DMS79 treated with DMSO at 0.1 percent for 48 hours (cell line): ENCODE data around the gene ODAD4.
"Not testable (repeated sequence)": the region's sequence is repeated elsewhere in the genome, so short reads cannot be mapped to it uniquely, and the experiment has no call there.

Experiments used
- DNase-seq: peaks from one replicate; lab custom pipeline; 2025; lab: John Stamatoyannopoulos, UW

Gene ODAD4

DNA sequence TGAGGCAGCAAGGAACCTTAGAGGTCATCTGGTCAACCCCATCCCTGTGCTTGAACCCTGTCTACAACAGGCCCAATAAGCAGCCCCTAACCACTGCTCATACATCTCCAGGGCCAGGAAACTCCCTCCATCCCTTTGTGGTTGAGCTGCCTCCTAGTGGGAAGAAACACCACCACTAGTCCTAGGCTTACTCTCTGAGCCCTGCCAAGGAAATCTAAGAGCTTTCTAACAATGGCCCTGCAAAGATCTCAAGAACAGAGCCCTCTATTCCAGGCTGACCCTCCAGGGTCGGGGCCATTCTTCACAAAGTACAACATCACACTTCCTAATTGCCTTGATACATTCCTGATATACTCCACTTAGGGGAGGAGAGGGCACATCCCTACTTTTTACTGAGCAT is 17.5 kb upstream of the ODAD4 start:
- DNase-seq, result no peak

DNA sequence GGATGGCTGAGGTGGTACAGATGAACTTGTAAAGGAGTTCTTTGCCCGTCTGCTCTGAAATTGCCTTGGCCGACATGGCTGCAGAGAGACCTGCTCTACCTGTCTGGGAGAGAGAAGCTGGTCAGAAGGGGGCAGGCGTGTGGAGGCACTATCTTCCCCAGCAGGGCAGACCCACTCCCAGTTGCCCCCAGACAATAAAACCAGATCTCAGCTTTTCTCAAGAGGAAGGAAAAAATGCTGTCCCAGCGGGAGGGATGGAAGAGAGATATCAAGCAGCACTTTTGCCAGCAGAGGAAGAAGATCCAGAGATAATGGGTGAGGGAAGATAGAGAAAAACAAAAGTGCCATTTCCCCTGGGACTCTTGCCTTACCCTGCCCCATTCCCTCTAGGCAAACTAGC is 16.6 kb upstream of the ODAD4 start:
- DNase-seq, result no peak

GRCh38 chr17:41914358-41914766 is 16.1 kb upstream of the ODAD4 start:
- DNase-seq, result no peak

- no peak for DNase-seq
Measured at GRCh38 chr17:41915020-41915419, 15.4 kb upstream of the ODAD4 start.

GRCh38 chr17:41915566-41915965 is 14.9 kb upstream of the ODAD4 start:
- no peak for DNase-seq

GRCh38 chr17:41917192-41917591 is 13.2 kb upstream of the ODAD4 start:
- peak; percentile 35 for DNase-seq

- DNase-seq, result peak; percentile 60
Measured at GRCh38 chr17:41917679-41918313, 12.6 kb upstream of the ODAD4 start.

DNA sequence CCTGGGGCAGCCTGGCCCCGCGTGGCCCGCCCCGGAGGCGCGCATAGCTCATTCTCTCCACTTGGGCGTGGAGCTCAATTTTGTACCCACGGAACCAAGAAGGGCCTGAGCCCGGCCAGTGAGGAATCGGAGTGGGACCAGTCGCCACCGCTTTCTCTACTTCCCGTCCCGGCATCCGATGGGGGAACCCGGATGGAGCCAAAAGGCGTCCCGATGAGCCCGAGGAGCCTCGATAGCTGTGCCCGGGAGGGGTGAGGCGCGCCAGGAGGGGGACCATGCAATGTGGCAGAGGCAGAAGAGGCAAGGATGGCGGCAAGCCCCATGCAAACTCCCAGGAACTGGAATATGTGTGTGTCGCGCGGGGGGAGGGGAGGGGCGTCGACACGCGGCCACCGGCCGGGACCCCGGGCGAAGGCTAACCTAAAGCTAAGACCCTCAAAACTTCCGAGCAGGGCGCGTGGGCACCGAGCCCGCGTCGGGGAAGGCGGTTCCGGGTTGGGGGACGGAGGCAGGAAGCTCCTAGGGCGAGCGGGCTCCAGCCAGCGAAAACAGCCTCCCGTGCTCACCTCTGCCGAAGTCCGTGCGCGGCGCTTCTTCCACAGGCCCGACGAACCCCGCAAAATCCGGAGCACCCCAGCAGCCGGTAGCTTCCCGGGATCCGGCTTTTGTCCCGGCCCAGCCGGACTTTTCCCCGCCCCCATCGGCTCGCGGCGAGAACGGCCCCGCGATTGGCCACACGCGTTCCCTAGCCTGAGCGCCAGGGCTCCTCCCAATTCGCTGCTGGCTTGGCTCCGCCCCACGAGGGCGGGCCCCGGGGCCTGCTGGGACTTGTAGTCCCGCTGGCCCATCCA is 11.9 kb upstream of the ODAD4 start, which contains the start of gene ACLY:
Gene ACLY (minus strand): TSS at position 638 of the 851 bp plus-strand sequence. CDS start 5,078 bp downstream, outside the sequence.
- DNase-seq, result peak; percentile 95

DNA sequence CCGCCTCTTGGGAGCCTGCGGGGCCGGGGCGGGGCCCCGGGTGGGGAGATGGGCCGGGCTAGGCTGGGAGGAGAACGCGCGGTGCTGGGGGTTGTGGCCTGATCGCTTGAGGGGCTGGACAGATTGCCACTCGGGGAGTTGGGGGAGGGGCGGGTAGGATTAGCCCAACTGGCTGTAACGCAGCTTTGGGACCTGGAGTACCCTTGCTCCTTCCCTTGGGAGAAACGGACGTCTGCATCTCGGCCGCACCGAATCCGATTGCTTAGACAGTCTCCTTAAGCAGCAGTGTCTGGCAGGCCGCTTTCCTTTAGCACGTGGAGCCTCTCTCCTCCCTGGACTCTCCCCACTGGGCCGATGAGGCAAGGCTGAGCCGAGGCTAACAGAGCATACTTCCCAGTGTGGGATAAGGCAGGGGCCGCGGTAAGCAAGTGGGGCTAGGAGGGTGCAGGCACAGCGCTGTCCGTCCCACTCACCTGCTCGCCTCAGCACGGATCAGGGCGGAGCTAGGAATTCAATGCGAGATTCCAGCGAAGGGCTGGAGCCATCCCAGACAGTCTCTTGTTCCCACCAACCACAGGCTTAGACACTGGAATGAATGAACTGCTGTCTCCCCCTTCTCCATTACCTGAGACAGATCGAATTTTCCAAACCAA is 11.1 kb upstream of the ODAD4 start:
- peak; percentile 71 for DNase-seq

GRCh38 chr17:41919840-41920579 is 10.4 kb upstream of the ODAD4 start:
- no peak for DNase-seq

- DNase-seq, result no peak
Measured at GRCh38 chr17:41920580-41920955, 9.8 kb upstream of the ODAD4 start.

DNA sequence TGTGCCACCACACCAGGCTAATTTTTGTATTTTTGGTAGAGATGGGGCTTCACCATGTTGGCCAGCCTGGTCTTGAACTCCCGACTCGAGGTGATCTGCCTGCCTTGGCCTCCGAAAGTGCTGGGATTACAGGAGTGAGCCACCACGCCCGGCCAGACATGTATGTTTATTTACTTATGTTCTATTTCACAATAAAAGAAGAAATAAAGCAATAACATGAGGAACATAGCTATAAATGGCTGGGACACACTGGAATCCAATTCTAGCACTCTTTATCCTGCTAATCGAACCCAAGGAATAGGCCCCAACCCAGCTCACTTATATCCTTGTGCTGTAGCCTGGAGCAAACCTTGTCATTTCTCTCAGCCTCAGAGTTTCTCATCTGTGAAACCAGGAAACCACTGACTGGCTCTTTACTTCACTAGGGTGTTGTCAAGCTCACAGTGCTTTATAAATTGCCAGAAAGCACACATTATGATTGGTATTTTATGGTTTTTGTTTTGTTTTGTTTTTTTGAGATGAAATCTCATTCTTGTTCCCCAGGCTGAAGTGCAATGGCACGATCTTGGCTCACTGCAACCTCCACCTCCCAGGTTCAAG is 4.3 kb upstream of the ODAD4 start:
- DNase-seq, result no peak

- DNase-seq, result no peak
Measured at GRCh38 chr17:41928693-41929251, 1.6 kb upstream of the ODAD4 start.

DNA sequence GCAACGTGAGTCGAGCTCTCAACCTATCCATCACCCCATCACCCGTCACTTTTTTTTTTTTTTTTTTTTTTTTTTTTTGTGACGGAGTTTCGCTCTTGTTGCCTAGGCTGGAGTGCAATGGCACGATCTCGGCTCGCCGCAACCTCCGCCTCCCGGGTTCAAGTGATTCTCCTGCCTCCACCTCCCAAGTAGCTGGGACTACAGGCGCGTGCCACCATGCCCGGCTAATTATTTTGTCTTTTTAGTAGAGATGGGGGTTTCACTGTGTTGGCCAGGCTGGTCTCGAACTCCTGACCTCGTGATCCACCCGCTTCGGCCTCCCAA is 378 bp downstream of the ODAD4 start:
- not testable (repeated sequence) for DNase-seq

DNA sequence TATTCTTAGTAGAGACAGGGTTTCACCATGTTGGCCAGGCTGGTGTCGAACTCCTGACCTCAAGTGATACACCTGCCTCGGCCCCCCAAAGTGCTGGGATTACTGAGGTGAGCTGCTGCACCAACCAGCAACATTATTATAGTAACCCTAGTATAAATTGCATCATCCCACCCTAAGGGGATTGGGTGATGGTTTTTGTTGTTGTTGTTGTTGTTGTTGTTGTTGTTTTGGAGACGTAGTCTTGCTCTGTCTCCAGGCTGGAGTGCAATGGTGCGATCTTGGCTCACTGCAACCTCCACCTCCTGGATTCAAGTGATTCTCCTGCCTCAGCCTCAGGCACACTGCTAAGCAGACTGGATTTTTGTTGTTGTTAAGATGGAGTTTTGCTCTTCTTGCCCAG is 1.3 kb downstream of the ODAD4 start:
- not testable (repeated sequence) for DNase-seq

DNA sequence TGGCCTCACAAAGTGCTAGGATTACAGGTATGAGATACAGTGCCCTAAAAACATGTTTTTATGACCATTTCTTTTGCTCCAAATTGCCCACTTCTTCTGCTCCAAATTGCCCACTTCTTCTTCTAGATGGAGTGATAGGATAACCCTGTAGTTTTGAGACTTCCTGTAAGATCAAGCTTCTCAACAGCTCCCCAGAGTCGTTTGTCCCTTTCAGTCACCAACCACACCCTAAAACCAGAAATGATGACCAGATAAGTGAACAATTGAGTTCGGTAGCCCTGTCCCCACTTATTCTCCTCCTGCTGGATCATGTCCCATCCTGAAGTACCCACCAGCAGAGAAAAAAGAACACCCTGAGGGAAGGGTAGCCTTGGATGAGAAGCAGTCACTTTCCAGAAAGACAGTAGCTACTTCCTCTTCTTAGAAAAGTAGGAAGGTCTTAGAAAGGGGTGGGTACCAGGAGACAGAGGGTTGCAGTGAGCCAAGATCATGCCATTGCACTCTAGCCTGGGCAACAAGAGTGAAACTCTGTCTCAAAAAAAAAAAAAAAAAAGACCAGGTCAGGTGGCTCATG is 2.5 kb downstream of the ODAD4 start:
- DNase-seq, result no peak

DNA sequence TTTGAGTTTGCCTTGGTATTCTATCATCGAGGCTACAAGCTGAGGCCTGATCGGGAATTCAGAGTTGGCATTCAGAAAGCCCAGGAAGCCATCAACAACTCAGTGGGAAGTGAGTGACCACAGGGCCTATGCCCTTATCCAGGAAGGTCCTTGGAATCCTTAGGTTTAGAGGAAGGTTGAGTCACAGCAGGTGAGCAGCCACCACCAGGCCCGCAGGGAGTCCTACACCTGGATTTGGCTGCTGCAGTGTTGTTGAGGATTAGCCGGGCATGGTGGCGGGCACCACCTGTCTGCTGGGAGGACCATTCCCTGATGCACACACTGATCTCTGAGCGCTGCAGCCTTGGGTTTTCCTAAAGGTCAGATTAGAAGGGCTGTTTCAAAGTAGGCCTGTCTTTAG is 5.2 kb downstream of the ODAD4 start:
- DNase-seq, result no peak

DNA sequence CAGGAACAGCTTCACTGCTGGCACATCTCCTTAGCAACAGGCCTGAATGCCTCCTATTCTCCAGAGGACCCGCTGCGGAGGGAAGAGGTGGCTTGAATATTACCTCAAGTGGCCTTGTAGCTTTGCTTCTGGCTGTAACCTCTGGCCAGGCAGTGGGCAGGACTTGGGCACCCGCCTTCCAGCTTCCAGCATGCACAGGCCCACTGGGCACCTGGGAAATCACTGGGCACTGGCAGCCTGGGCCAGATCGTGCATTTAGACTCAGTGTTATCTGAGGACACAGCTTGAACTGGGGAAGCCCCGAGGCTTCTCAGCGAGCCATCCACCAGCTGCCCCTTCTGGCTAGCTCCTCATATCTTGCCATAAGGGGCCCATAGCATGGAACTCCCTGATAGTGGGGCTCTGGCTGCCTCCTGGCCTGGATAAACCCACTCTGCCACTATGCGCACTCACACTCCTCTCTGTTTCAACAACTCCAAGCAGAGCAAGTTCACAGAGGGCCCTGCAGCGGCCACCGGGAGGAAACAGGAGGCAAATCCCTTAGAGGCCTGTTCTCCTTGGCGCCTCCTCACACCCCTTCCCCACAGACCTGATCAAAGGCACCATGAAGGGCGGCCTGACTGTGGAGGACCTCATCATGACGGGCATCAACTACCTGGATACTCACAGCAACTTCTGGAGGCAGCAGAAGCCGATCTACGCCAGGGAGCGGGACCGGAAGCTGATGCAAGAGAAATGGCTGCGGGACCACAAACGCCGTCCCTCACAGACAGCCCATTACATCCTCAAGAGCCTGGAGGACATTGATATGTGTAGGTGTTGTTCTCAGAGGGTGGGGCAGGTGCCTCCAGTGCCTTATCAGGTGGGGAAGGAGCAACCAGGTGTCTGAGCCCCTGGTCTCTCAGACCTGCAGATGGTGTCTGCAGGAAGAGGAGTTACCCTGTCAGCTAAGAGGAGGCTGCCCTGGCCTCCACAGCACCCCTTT is 7.8 kb downstream of the ODAD4 start:
- no peak for DNase-seq

DNA sequence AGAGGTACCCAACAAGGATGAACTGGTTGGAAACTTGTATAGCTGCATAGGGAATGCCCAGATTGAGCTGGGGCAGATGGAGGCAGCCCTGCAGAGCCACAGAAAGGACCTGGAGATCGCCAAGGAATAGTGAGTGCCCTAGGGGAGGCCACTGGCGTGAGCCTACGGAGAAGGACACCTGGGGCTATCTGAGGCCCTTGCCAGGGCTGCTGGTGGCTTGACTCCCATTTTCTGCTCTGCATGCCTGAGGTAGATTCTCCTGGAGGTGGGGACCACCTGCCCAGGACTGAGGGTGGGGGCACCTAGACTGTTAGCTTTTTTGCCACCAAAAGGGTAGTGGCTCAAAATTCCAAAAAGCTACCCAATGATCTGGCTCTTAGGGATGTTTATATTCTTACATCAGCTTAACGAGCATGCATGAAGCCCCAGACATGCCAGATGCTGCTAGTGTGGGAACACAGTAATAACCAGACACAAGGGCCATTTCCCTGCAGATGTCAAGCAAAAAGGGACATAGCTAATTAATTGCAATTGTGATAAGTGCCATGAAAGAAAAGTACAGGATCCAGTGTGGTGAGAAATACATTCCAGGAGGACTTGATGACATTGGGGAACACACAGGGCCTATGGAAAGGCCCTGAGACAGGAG is 8.8 kb downstream of the ODAD4 start:
- DNase-seq, result peak; percentile 49

- DNase-seq, result no peak
Measured at GRCh38 chr17:41939693-41940090, 9.3 kb downstream of the ODAD4 start.
